Caco-2 (cell line): ENCODE data around the gene PDGFD. TPM values are rescaled to one million over a fixed set of nuclear protein-coding genes. Genes with fewer than 3 reads are reported as not detected.

Experiments
- BruUV-seq: library from RNA; stranded (reverse); fragments of 400-500 nt; replicated peaks from 2 replicates; lab custom pipeline; 2021; lab: Mats Ljungman, UMichigan
- CTCF ChIA-PET: fragments of 300-600 bp; sonication (Branson Sonifier 250); formaldehyde crosslinking; loops from one replicate; lab custom pipeline; 2022; ENCODE audit warnings: antibody characterized with exemption; lab: Charles Lee
- POLR2A ChIA-PET: fragments of 300-600 bp; sonication (Branson Sonifier 250); formaldehyde crosslinking; loops from one replicate; lab custom pipeline; 2022; ENCODE audit warnings: antibody characterized with exemption; lab: Charles Lee
- DNase-seq, 2 experiments: peaks; one replicate each; pipeline versions ENCODE4 v3.0.0 to v3.0.0-alpha.2; 2020 to 2022
- H3K27me3 ChIP-seq: replicated peaks from 2 replicates; pipeline ENCODE4 v1.6.0; 2011; ENCODE audit warnings: low read length; ENCODE audit not compliant: control insufficient read depth, insufficient read depth
- H3K36me3 ChIP-seq: 2 replicates; pipeline ENCODE4 v1.5.1; 2011; ENCODE audit warnings: low read length; ENCODE audit not compliant: control insufficient read depth, insufficient read depth
- H3K4me1 ChIP-seq: fragments of 250-450 bp; sonication (Bioruptor Pico); 2 replicates; pipeline ENCODE4 v1.5.1; 2020; ENCODE audit warnings: mild to moderate bottlenecking
- H3K4me3 ChIP-seq: 2 replicates; pipeline ENCODE4 v1.5.1; 2011; ENCODE audit warnings: low read depth, mild to moderate bottlenecking, control low read depth, low read length
- H3K9me3 ChIP-seq: fragments of 250-450 bp; sonication (Bioruptor Pico); 2 replicates; pipeline ENCODE4 v1.5.1; 2020; ENCODE audit warnings: mild to moderate bottlenecking, moderate library complexity
- H3K27ac Mint-ChIP-seq: one replicate; pipeline ENCODE4 v1.8.0; 2022; ENCODE audit warnings: mixed read lengths; ENCODE audit not compliant: unreplicated experiment
- H3K27me3 Mint-ChIP-seq: one replicate; pipeline ENCODE4 v1.8.0; 2022; ENCODE audit warnings: mixed read lengths; ENCODE audit not compliant: insufficient read depth, unreplicated experiment
- H3K36me3 Mint-ChIP-seq: one replicate; pipeline ENCODE4 v1.8.0; 2022; ENCODE audit warnings: mild to moderate bottlenecking, mixed read lengths; ENCODE audit not compliant: insufficient read depth, unreplicated experiment
- H3K4me1 Mint-ChIP-seq: one replicate; pipeline ENCODE4 v1.8.0; 2022; ENCODE audit warnings: low read depth, mixed read lengths; ENCODE audit not compliant: unreplicated experiment
- H3K4me3 Mint-ChIP-seq: one replicate; pipeline ENCODE4 v1.8.0; 2022; ENCODE audit warnings: mild to moderate bottlenecking, moderate library complexity, mixed read lengths; ENCODE audit not compliant: unreplicated experiment
- H3K9me3 Mint-ChIP-seq: one replicate; pipeline ENCODE4 v1.8.0; 2022; ENCODE audit warnings: mixed read lengths; ENCODE audit not compliant: unreplicated experiment
- CTCF ChIP-seq, 2 experiments: fragments of 200-600 bp in 1 of 2; IDR thresholded peaks; 1 replicate in 1 of 2; 2 replicates in 1 of 2; pipeline versions ENCODE4 v1.5.1 to v1.8.0; 2011 to 2022; ENCODE audit warnings: antibody characterized with exemption in 1 of 2, control low read depth in 1 of 2, inconsistent platforms in 1 of 2, low read depth in 1 of 2, low read length in 1 of 2, mild to moderate bottlenecking in 1 of 2, moderate library complexity in 1 of 2; ENCODE audit not compliant: insufficient read depth in 1 of 2, severe bottlenecking in 1 of 2, unreplicated experiment in 1 of 2
- intact Hi-C: fragments of 100-400 bp; cut with micrococcal nuclease; formaldehyde crosslinking; loops from one replicate; pipeline ENCODE4 v1.10.0; 2022; ENCODE audit not compliant: unreplicated experiment
- total RNA-seq: library from RNA; stranded (reverse); gene quantifications from 2 replicates; pipeline ENCODE4 v1.2.3, GENCODE V29; 2022

Gene PDGFD
- total RNA-seq, 1 experiment from 2014 or later: not detected

GRCh38 chr11:103895106-103895505 is 268.8 kb downstream of the PDGFD start:
- Mint-ChIP-seq H3K27ac (no peak overlapping the region), H3K27me3 (peaks cover 2% of the 10 kb centered on the region), H3K4me3 (no peak overlapping the region), H3K9me3 (no peaks in the 10 kb centered on the region), H3K36me3 (no peaks in the 10 kb centered on the region), H3K4me1 (peaks cover 24% of the 10 kb centered on the region)
- CTCF ChIA-PET: no interaction called here
- H3K4me1 ChIP-seq: peaks cover 19% of the 10 kb centered on the region
- POLR2A ChIA-PET: no interaction called here
- no peaks in the 10 kb centered on the region for H3K27me3 ChIP-seq
- DNase-seq: no peak
- H3K9me3 ChIP-seq: no peaks in the 10 kb centered on the region
- BruUV-seq: no TSS peak
- intact Hi-C loops: no loop called here
- no peak for TF ChIP-seq CTCF (IDR thresholded peaks at IDR 0.05; ENCODE audit: insufficient read depth in 1 of 2, low read depth in 1 of 2, low read length in 1 of 2, severe bottlenecking in 1 of 2, unreplicated experiment in 1 of 2)
- H3K36me3 ChIP-seq: no peaks in the 10 kb centered on the region
- H3K4me3 ChIP-seq: no peak overlapping the region

- peaks cover 4% of the 10 kb centered on the region for H3K9me3 Mint-ChIP-seq
- no peak overlapping the region for H3K27ac Mint-ChIP-seq
- no peak overlapping the region for H3K4me3 Mint-ChIP-seq
- no peak for DNase-seq
- peaks cover 2% of the 10 kb centered on the region for H3K27me3 Mint-ChIP-seq
- intact Hi-C loops: no loop called here
- ChIA-PET CTCF (no interaction called here), POLR2A (no interaction called here)
- H3K4me3 ChIP-seq: no peak overlapping the region
- H3K4me1 ChIP-seq: peaks cover 19% of the 10 kb centered on the region
- H3K36me3 Mint-ChIP-seq: no peaks in the 10 kb centered on the region
- H3K27me3 ChIP-seq: no peaks in the 10 kb centered on the region
- no TSS peak for BruUV-seq
- H3K4me1 Mint-ChIP-seq: peaks cover 24% of the 10 kb centered on the region
- no peak for TF ChIP-seq CTCF (IDR thresholded peaks at IDR 0.05; ENCODE audit: insufficient read depth in 1 of 2, low read depth in 1 of 2, low read length in 1 of 2, severe bottlenecking in 1 of 2, unreplicated experiment in 1 of 2)
- no peaks in the 10 kb centered on the region for H3K36me3 ChIP-seq
- H3K9me3 ChIP-seq: no peaks in the 10 kb centered on the region
These were observed 269.3 kb downstream of the PDGFD start for GRCh38 chr11:103894673-103895072.

- ChIA-PET POLR2A (no interaction called here), CTCF (no interaction called here)
- H3K27me3 ChIP-seq: no peaks in the 10 kb centered on the region
- no peak overlapping the region for H3K27ac Mint-ChIP-seq
- intact Hi-C loops: no loop called here
- no peak overlapping the region for H3K4me3 Mint-ChIP-seq
- no peak for TF ChIP-seq CTCF (IDR thresholded peaks at IDR 0.05; ENCODE audit: insufficient read depth in 1 of 2, low read depth in 1 of 2, low read length in 1 of 2, severe bottlenecking in 1 of 2, unreplicated experiment in 1 of 2)
- H3K4me1 ChIP-seq: peaks cover 19% of the 10 kb centered on the region
- no peak for DNase-seq
- peaks cover 10% of the 10 kb centered on the region for H3K9me3 Mint-ChIP-seq
- peaks cover 2% of the 10 kb centered on the region for H3K27me3 Mint-ChIP-seq
- peaks cover 24% of the 10 kb centered on the region for H3K4me1 Mint-ChIP-seq
- no peak overlapping the region for H3K4me3 ChIP-seq
- no peaks in the 10 kb centered on the region for H3K36me3 ChIP-seq
- no peaks in the 10 kb centered on the region for H3K36me3 Mint-ChIP-seq
- H3K9me3 ChIP-seq: no peaks in the 10 kb centered on the region
- no TSS peak for BruUV-seq
These were observed 269.9 kb downstream of the PDGFD start for GRCh38 chr11:103894034-103894433.
